Measurements from ENCODE around the gene OR4B1. TPM values are rescaled to one million over a fixed set of nuclear protein-coding genes. Genes with fewer than 3 reads are reported as not detected.
"Not testable (repeated sequence)": the region's sequence is repeated elsewhere in the genome, so short reads cannot be mapped to it uniquely, and the experiment has no call there.

OR4B1 gene
- total RNA-seq, 1 experiment from 2014 or later: not detected

- Histone ChIP-seq H3K56ac (ENCODE audit: insufficient read length, low read depth, low read length) (no peak overlapping the region), H2BK15ac (ENCODE audit: low read depth, low read length) (no peak overlapping the region), H4K8ac (replicated peaks; ENCODE audit: insufficient read length, low read depth, low read length) (no peak overlapping the region), H3K79me1 (ENCODE audit: insufficient read depth, low read depth, low read length, poor library complexity, severe bottlenecking) (no peaks in the 10 kb centered on the region), H3K4ac (ENCODE audit: low read depth, low read length) (no peak overlapping the region), H2BK5ac (ENCODE audit: insufficient read length, low read length) (no peak overlapping the region), H3K27ac (ENCODE audit: insufficient read length, low read depth, low read length) (no peak overlapping the region), H3K79me2 (ENCODE audit: insufficient read depth, low read length) (no peaks in the 10 kb centered on the region), H4K5ac (ENCODE audit: insufficient read length, low read depth, low read length) (no peak overlapping the region), H2BK120ac (ENCODE audit: low read depth, low read length, poor library complexity, severe bottlenecking) (no peak overlapping the region), H2BK20ac (ENCODE audit: low read depth, low read length, poor library complexity, severe bottlenecking) (no peak overlapping the region), H3K9ac (ENCODE audit: extremely low read depth, insufficient read length, low read length) (no peak overlapping the region), H3T11ph (ENCODE audit: low read length) (no peak overlapping the region), H2AK5ac (ENCODE audit: insufficient read length, low read length) (no peak overlapping the region), H3K9me3 (ENCODE audit: control insufficient read depth, low read depth, low read length) (peaks cover 44% of the 10 kb centered on the region), H4K91ac (ENCODE audit: insufficient read length, low read depth, low read length) (no peak overlapping the region), H2BK12ac (ENCODE audit: insufficient read length, low read depth, low read length) (no peak overlapping the region), H4K20me1 (ENCODE audit: control insufficient read depth, insufficient read depth, insufficient read length) (no peaks in the 10 kb centered on the region), H3K14ac (ENCODE audit: insufficient read depth, low read length) (no peak overlapping the region), H2AFZ (ENCODE audit: low read length) (no peak overlapping the region), H3K27me3 (ENCODE audit: insufficient read depth, low read length) (no peaks in the 10 kb centered on the region), H3K23ac (ENCODE audit: insufficient read length, low read depth, low read length) (no peak overlapping the region), H3K18ac (ENCODE audit: insufficient read length, low read depth, low read length) (no peak overlapping the region), H3K4me2 (ENCODE audit: insufficient read depth, insufficient read length, low read length) (no peak overlapping the region), H3K4me1 (ENCODE audit: insufficient read depth, low read length) (no peaks in the 10 kb centered on the region), H3K23me2 (ENCODE audit: insufficient read length, low read depth, low read length, poor library complexity, severe bottlenecking) (no peaks in the 10 kb centered on the region)
- peaks cover 71 to 81% of the 10 kb centered on the region in 2 experiments for H3K9me3 Mint-ChIP-seq
- H3K4me3 Mint-ChIP-seq: no peak overlapping the region
- H3K27me3 Mint-ChIP-seq (ENCODE audit: low read depth): no peaks in the 10 kb centered on the region; the same call in none of the 2 replicates
- no peaks in the 10 kb centered on the region for H3K4me1 Mint-ChIP-seq
- H3K27ac Mint-ChIP-seq: no peak overlapping the region
- DNase-seq: no peak
- TF ChIP-seq CTCF (conservative IDR thresholded peaks at IDR 0.05): no peak
- peaks cover 0 to 13% (median 4%) of the 10 kb centered on the region in 3 experiments; a peak in 3 of 7 replicates for H3K36me3 Mint-ChIP-seq (ENCODE audit: insufficient read depth in 1 of 3, low read depth in 3 of 3)
Observed at GRCh38 chr11:48184452-48184851, 32.2 kb upstream of the OR4B1 start.

GRCh38 chr11:48190906-48191654 is 25.5 kb upstream of the OR4B1 start:
- not testable (repeated sequence) for H2BK15ac ChIP-seq (ENCODE audit: low read depth, low read length); H4K91ac ChIP-seq (ENCODE audit: insufficient read length, low read depth, low read length); H3K4ac ChIP-seq (ENCODE audit: low read depth, low read length); H4K5ac ChIP-seq (ENCODE audit: insufficient read length, low read depth, low read length); DNase-seq; H2BK12ac ChIP-seq (ENCODE audit: insufficient read length, low read depth, low read length); H3K56ac ChIP-seq (ENCODE audit: insufficient read length, low read depth, low read length); H4K20me1 ChIP-seq (ENCODE audit: control insufficient read depth, insufficient read depth, insufficient read length); H2AK5ac ChIP-seq (ENCODE audit: insufficient read length, low read length); H3K23me2 ChIP-seq (ENCODE audit: insufficient read length, low read depth, low read length, poor library complexity, severe bottlenecking); H3K79me2 ChIP-seq (ENCODE audit: insufficient read depth, low read length); H2BK120ac ChIP-seq (ENCODE audit: low read depth, low read length, poor library complexity, severe bottlenecking); H2BK5ac ChIP-seq (ENCODE audit: insufficient read length, low read length); H3K18ac ChIP-seq (ENCODE audit: insufficient read length, low read depth, low read length); H3K4me1 ChIP-seq (ENCODE audit: insufficient read depth, low read length); H3K4me2 ChIP-seq (ENCODE audit: insufficient read depth, insufficient read length, low read length); H3K23ac ChIP-seq (ENCODE audit: insufficient read length, low read depth, low read length); H3K4me3 Mint-ChIP-seq; H3K9ac ChIP-seq (ENCODE audit: extremely low read depth, insufficient read length, low read length); H3K27ac ChIP-seq (ENCODE audit: insufficient read length, low read depth, low read length); H2AFZ ChIP-seq (ENCODE audit: low read length); H3K79me1 ChIP-seq (ENCODE audit: insufficient read depth, low read depth, low read length, poor library complexity, severe bottlenecking); H4K8ac ChIP-seq (replicated peaks; ENCODE audit: insufficient read length, low read depth, low read length); H3T11ph ChIP-seq (ENCODE audit: low read length); H3K14ac ChIP-seq (ENCODE audit: insufficient read depth, low read length); H3K27me3 ChIP-seq (ENCODE audit: insufficient read depth, low read length); H3K27me3 Mint-ChIP-seq (ENCODE audit: low read depth); H3K4me1 Mint-ChIP-seq; H2BK20ac ChIP-seq (ENCODE audit: low read depth, low read length, poor library complexity, severe bottlenecking); H3K27ac Mint-ChIP-seq
- peaks cover 22% of the 10 kb centered on the region for H3K9me3 ChIP-seq (ENCODE audit: control insufficient read depth, low read depth, low read length)
- no CpG with 5 or more reads among the region's 10 CpGs for WGBS (ENCODE audit: extremely low coverage, insufficient read length, low lambda C conversion rate)
- Mint-ChIP-seq H3K36me3 (ENCODE audit: insufficient read depth in 1 of 3, low read depth in 3 of 3) (peaks cover 0 to 11% (median 0%) of the 10 kb centered on the region in 3 experiments; a peak in 3 of 7 replicates), H3K9me3 (peaks cover 79 to 82% of the 10 kb centered on the region in 2 experiments)

All from H9 (cell line).